H9 (cell line): Measurements from ENCODE around the gene TSFM. TPM values are rescaled to one million over a fixed set of nuclear protein-coding genes. Genes with fewer than 3 reads are reported as not detected.

Experiments used
- DNase-seq: peaks from one replicate; pipeline ENCODE4 v3.0.0-alpha.2; 2017
- H2AFZ ChIP-seq: one replicate; pipeline ENCODE4 v1.6.1; 2013; ENCODE audit warnings: mild to moderate bottlenecking, low read length, control low read depth, moderate library complexity
- H2AK5ac ChIP-seq: 2 replicates; pipeline ENCODE4 v1.6.1; 2013; ENCODE audit warnings: low read length, control low read depth, mixed read lengths; ENCODE audit not compliant: insufficient read length
- H2BK120ac ChIP-seq: one replicate; pipeline ENCODE4 v1.6.1; 2013; ENCODE audit warnings: low read depth, mild to moderate bottlenecking, low read length, control low read depth, inconsistent platforms; ENCODE audit not compliant: poor library complexity, severe bottlenecking
- H2BK12ac ChIP-seq: 2 replicates; pipeline ENCODE4 v1.6.1; 2013; ENCODE audit warnings: low read length, control low read depth, mixed read lengths, low read depth; ENCODE audit not compliant: insufficient read length
- H2BK15ac ChIP-seq: 2 replicates; pipeline ENCODE4 v1.6.1; 2013; ENCODE audit warnings: low read depth, low read length, control low read depth
- H2BK20ac ChIP-seq: one replicate; pipeline ENCODE4 v1.6.1; 2013; ENCODE audit warnings: low read depth, mild to moderate bottlenecking, low read length, control low read depth, inconsistent platforms; ENCODE audit not compliant: poor library complexity, severe bottlenecking
- H2BK5ac ChIP-seq: 2 replicates; pipeline ENCODE4 v1.6.1; 2013; ENCODE audit warnings: low read length, control low read depth, mixed read lengths; ENCODE audit not compliant: insufficient read length
- H3K14ac ChIP-seq: 2 replicates; pipeline ENCODE4 v1.6.1; 2013; ENCODE audit warnings: low read length, control low read depth; ENCODE audit not compliant: insufficient read depth
- H3K18ac ChIP-seq: 2 replicates; pipeline ENCODE4 v1.6.1; 2013; ENCODE audit warnings: low read depth, mild to moderate bottlenecking, mixed read lengths, low read length, control low read depth; ENCODE audit not compliant: insufficient read length
- H3K23ac ChIP-seq: 2 replicates; pipeline ENCODE4 v1.6.1; 2013; ENCODE audit warnings: low read length, control low read depth, mixed read lengths, low read depth; ENCODE audit not compliant: insufficient read length
- H3K23me2 ChIP-seq: 2 replicates; pipeline ENCODE4 v1.6.1; 2013; ENCODE audit warnings: low read depth, mild to moderate bottlenecking, mixed read lengths, low read length, control low read depth; ENCODE audit not compliant: insufficient read length, poor library complexity, severe bottlenecking
- H3K27ac ChIP-seq: 2 replicates; pipeline ENCODE4 v1.5.1; 2013; ENCODE audit warnings: low read length, control low read depth, mixed read lengths, low read depth; ENCODE audit not compliant: insufficient read length
- H3K27me3 ChIP-seq: 2 replicates; pipeline ENCODE4 v1.6.1; 2013; ENCODE audit warnings: low read length, control low read depth, inconsistent platforms; ENCODE audit not compliant: insufficient read depth
- H3K4ac ChIP-seq: 2 replicates; pipeline ENCODE4 v1.6.1; 2013; ENCODE audit warnings: low read depth, mild to moderate bottlenecking, control low read depth, inconsistent platforms, low read length, moderate library complexity
- H3K4me1 ChIP-seq: 2 replicates; pipeline ENCODE4 v1.6.1; 2013; ENCODE audit warnings: low read length, control low read depth, inconsistent platforms; ENCODE audit not compliant: insufficient read depth
- H3K4me2 ChIP-seq: 2 replicates; pipeline ENCODE4 v1.6.1; 2013; ENCODE audit warnings: low read length, control low read depth, mixed read lengths; ENCODE audit not compliant: insufficient read length, insufficient read depth
- H3K56ac ChIP-seq: 2 replicates; pipeline ENCODE4 v1.6.1; 2013; ENCODE audit warnings: low read depth, mild to moderate bottlenecking, mixed read lengths, low read length, control low read depth; ENCODE audit not compliant: insufficient read length
- H3K79me1 ChIP-seq: 2 replicates; pipeline ENCODE4 v1.6.1; 2013; ENCODE audit warnings: low read depth, mild to moderate bottlenecking, moderate library complexity, low read length, control low read depth, inconsistent platforms; ENCODE audit not compliant: insufficient read depth, poor library complexity, severe bottlenecking
- H3K79me2 ChIP-seq: 2 replicates; pipeline ENCODE4 v1.6.1; 2013; ENCODE audit warnings: low read length, control low read depth, inconsistent platforms; ENCODE audit not compliant: insufficient read depth
- H3K9ac ChIP-seq: 2 replicates; pipeline ENCODE4 v1.6.1; 2013; ENCODE audit warnings: low read length, control low read depth, mixed read lengths; ENCODE audit not compliant: insufficient read length; ENCODE audit errors: extremely low read depth
- H3K9me3 ChIP-seq: one replicate; pipeline ENCODE4 v1.6.1; 2013; ENCODE audit warnings: low read depth, low read length, inconsistent platforms; ENCODE audit not compliant: control insufficient read depth
- H3T11ph ChIP-seq: one replicate; pipeline ENCODE4 v1.6.1; 2013; ENCODE audit warnings: mild to moderate bottlenecking, low read length, control low read depth, inconsistent platforms
- H4K20me1 ChIP-seq: one replicate; pipeline ENCODE4 v1.6.1; 2013; ENCODE audit not compliant: control insufficient read depth, insufficient read length, insufficient read depth
- H4K5ac ChIP-seq: 2 replicates; pipeline ENCODE4 v1.6.1; 2013; ENCODE audit warnings: low read depth, mild to moderate bottlenecking, mixed read lengths, low read length, control low read depth; ENCODE audit not compliant: insufficient read length
- H4K8ac ChIP-seq: replicated peaks from 2 replicates; pipeline ENCODE4 v1.6.1; 2013; ENCODE audit warnings: low read length, control low read depth, mixed read lengths, low read depth; ENCODE audit not compliant: insufficient read length
- H4K91ac ChIP-seq: 2 replicates; pipeline ENCODE4 v1.6.1; 2013; ENCODE audit warnings: low read depth, mild to moderate bottlenecking, moderate library complexity, mixed read lengths, low read length, control low read depth; ENCODE audit not compliant: insufficient read length
- H3K27ac Mint-ChIP-seq, 3 experiments: 2 replicates in 2 of 3; 3 replicates in 1 of 3; pipeline ENCODE4 v1.8.0; 2020 to 2021; ENCODE audit warnings: mixed read lengths in 3 of 3, mild to moderate bottlenecking in 1 of 3, moderate library complexity in 1 of 3
- H3K27me3 Mint-ChIP-seq: 2 replicates; pipeline ENCODE4 v1.8.0; 2021; ENCODE audit warnings: low read depth, mild to moderate bottlenecking, moderate library complexity, mixed read lengths
- H3K36me3 Mint-ChIP-seq, 3 experiments: 2 replicates in 2 of 3; 3 replicates in 1 of 3; pipeline ENCODE4 v1.8.0; 2020 to 2021; ENCODE audit warnings: low read depth in 3 of 3, mixed read lengths in 3 of 3; ENCODE audit not compliant: insufficient read depth in 1 of 3
- H3K4me1 Mint-ChIP-seq, 2 experiments: 2 replicates each; pipeline ENCODE4 v1.8.0; 2020; ENCODE audit warnings: mixed read lengths in 2 of 2
- H3K4me3 Mint-ChIP-seq, 2 experiments: 2 replicates in 1 of 2; 3 replicates in 1 of 2; pipeline ENCODE4 v1.8.0; 2020 to 2021; ENCODE audit warnings: mild to moderate bottlenecking in 2 of 2, mixed read lengths in 2 of 2, moderate library complexity in 1 of 2
- H3K9me3 Mint-ChIP-seq, 2 experiments: 2 replicates in 1 of 2; 3 replicates in 1 of 2; pipeline ENCODE4 v1.8.0; 2020; ENCODE audit warnings: mild to moderate bottlenecking in 2 of 2, mixed read lengths in 2 of 2, moderate library complexity in 1 of 2
- WGBS: extraction: QIAGEN DNeasy Blood & Tissue Kit; methylation state at CpG from one replicate; pipeline ENCODE4 v1.1.7; 2013; ENCODE audit warnings: missing lambda C conversion rate, low lambda C conversion rate, mixed read lengths; ENCODE audit not compliant: insufficient read length; ENCODE audit errors: extremely low coverage; 5-methylcytosine and 5-hydroxymethylcytosine counted together
- total RNA-seq: library from RNA; stranded (reverse); gene quantifications from 2 replicates; pipeline ENCODE4 v1.2.1, GENCODE V29; 2021
- TF ChIP-seq, protein P1 (sequence below): fragments of 200-600 bp; sonication (generic); conservative IDR thresholded peaks from 3 replicates; pipeline ENCODE4 v1.8.0; 2021; ENCODE audit warnings: antibody characterized with exemption, mild to moderate bottlenecking

The TSFM gene
- total RNA-seq, 1 experiment from 2014 or later: 50.2 TPM

DNA sequence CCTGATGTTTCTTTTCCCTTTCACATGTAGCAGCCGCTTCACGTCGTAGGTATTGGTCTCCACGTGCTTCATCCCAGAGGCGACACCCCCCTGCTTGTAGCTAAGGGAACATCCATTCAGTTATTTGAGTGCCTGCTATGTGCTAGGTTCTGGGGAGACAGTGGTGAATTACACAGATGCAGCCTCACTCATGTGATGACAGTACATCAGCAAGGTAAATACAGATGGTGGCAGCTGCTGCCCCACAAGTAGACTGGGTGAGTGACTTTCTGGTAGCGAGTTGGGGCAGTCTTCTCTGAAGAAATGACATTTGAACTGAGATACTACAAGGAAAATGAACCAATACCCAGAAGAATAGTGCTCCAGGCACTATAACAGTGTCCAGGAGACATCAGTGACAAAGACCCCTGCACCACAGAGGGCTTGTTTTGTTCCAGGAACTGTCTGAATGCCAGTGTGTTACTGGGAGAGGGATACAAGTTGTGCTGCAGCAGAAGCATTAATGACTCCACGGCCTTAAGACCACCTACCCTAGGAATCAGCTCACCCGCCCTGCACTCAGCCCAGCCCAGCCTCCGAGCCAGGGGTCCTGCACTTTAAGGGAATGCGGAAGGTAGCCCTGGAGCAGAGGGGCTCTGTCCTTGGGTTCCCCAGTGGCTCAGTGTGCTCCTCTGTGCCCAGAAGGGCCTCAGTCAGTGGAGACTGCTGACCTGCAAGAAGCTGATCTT, 28.6 kb downstream of the TSFM start:
- Histone ChIP-seq H4K5ac (no peak overlapping the region), H4K8ac (no peak overlapping the region), H2BK5ac (no peak overlapping the region), H3T11ph (no peak overlapping the region), H3K23ac (no peak overlapping the region), H4K20me1 (no peaks in the 10 kb centered on the region), H2BK120ac (no peak overlapping the region), H2BK12ac (no peak overlapping the region), H3K9me3 (no peaks in the 10 kb centered on the region), H3K4me1 (no peaks in the 10 kb centered on the region), H3K4ac (no peak overlapping the region), H3K18ac (no peak overlapping the region), H2AFZ (no peak overlapping the region), H2BK15ac (no peak overlapping the region), H3K56ac (no peak overlapping the region), H3K4me2 (no peak overlapping the region), H3K27ac (no peak overlapping the region), H3K14ac (no peak overlapping the region), H3K23me2 (no peaks in the 10 kb centered on the region), H3K79me2 (no peaks in the 10 kb centered on the region), H2BK20ac (no peak overlapping the region), H3K9ac (no peak overlapping the region), H3K27me3 (no peaks in the 10 kb centered on the region), H3K79me1 (no peaks in the 10 kb centered on the region), H2AK5ac (no peak overlapping the region), H4K91ac (no peak overlapping the region)
- DNase-seq: no peak
- Mint-ChIP-seq H3K4me1 (peaks cover 6 to 7% of the 10 kb centered on the region in 2 experiments), H3K36me3 (peaks cover 0 to 9% (median 3%) of the 10 kb centered on the region in 3 experiments; a peak in 4 of 7 replicates), H3K27me3 (no peaks in the 10 kb centered on the region), H3K9me3 (no peaks in the 10 kb centered on the region), H3K27ac (no peak overlapping the region), H3K4me3 (no peak overlapping the region)
- TF ChIP-seq, protein P1, sequence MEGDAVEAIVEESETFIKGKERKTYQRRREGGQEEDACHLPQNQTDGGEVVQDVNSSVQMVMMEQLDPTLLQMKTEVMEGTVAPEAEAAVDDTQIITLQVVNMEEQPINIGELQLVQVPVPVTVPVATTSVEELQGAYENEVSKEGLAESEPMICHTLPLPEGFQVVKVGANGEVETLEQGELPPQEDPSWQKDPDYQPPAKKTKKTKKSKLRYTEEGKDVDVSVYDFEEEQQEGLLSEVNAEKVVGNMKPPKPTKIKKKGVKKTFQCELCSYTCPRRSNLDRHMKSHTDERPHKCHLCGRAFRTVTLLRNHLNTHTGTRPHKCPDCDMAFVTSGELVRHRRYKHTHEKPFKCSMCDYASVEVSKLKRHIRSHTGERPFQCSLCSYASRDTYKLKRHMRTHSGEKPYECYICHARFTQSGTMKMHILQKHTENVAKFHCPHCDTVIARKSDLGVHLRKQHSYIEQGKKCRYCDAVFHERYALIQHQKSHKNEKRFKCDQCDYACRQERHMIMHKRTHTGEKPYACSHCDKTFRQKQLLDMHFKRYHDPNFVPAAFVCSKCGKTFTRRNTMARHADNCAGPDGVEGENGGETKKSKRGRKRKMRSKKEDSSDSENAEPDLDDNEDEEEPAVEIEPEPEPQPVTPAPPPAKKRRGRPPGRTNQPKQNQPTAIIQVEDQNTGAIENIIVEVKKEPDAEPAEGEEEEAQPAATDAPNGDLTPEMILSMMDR: no peak
- no CpG with 5 or more reads among the region's 10 CpGs for WGBS
